ENCODE results near the gene TNFRSF18.
A peak's percentile ranks its signal among the peaks of the same experiment; 100 is the strongest.
"Not testable (repeated sequence)": the region's sequence is repeated elsewhere in the genome, so short reads cannot be mapped to it uniquely, and the experiment has no call there.

Gene TNFRSF18

GRCh38 chr1:1197188-1197500 lies 9.2 kb downstream of the TNFRSF18 start:
- TF ChIP-seq, protein P1, sequence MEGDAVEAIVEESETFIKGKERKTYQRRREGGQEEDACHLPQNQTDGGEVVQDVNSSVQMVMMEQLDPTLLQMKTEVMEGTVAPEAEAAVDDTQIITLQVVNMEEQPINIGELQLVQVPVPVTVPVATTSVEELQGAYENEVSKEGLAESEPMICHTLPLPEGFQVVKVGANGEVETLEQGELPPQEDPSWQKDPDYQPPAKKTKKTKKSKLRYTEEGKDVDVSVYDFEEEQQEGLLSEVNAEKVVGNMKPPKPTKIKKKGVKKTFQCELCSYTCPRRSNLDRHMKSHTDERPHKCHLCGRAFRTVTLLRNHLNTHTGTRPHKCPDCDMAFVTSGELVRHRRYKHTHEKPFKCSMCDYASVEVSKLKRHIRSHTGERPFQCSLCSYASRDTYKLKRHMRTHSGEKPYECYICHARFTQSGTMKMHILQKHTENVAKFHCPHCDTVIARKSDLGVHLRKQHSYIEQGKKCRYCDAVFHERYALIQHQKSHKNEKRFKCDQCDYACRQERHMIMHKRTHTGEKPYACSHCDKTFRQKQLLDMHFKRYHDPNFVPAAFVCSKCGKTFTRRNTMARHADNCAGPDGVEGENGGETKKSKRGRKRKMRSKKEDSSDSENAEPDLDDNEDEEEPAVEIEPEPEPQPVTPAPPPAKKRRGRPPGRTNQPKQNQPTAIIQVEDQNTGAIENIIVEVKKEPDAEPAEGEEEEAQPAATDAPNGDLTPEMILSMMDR (IDR thresholded peaks at IDR 0.05; ENCODE audit: insufficient read depth, low read length, poor library complexity, severe bottlenecking) = no peak
- Histone ChIP-seq H3K4me3 (replicated peaks; ENCODE audit: low read depth, low read length) (no peak overlapping the region), H3K27me3 (replicated peaks; ENCODE audit: control insufficient read depth, insufficient read depth, low read length) (no peaks in the 10 kb centered on the region), H3K36me3 (ENCODE audit: control insufficient read depth, insufficient read depth, low read length) (no peaks in the 10 kb centered on the region)
- DNase-seq (ENCODE audit: extremely low read depth, insufficient read length) = no peak

DNA sequence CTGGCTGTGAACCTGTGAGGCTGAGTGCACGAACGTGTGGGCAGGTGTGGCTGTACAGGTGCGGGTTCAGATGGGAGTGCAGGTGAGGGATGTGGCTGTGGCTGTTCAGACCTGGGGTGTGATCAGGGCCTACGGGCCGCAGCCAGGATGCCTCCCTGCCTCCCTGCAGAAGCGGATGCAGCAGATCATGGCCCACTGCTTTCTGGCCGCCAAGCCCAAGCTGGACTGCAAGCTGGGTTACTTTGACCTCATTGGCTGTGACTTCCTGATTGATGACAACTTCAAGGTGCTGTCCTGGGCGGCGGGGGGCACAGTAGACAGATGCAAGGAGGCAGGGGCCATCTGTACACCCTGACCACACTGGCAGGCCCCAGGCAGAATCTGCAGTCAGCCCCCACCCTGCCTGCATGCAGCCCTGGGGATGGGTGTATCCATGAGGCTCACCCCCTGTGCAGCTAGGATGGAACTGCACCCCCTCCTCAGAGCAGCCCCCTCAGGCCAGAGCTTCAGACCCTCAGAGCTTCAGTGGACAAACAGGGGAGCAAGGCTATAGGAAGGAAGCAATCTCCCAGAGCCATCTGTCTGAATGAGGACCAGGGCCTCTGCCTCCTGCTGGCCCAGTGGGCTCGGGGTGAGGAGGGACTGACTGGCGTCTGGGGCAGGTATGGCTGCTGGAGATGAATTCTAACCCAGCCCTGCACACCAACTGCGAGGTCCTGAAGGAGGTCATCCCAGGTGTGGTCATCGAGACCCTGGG lies 9.8 kb downstream of the TNFRSF18 start:
- TF ChIP-seq, protein P1 (IDR thresholded peaks at IDR 0.05; ENCODE audit: insufficient read depth, low read length, poor library complexity, severe bottlenecking) = no peak
- Histone ChIP-seq H3K27me3 (replicated peaks; ENCODE audit: control insufficient read depth, insufficient read depth, low read length) (no peaks in the 10 kb centered on the region), H3K36me3 (ENCODE audit: control insufficient read depth, insufficient read depth, low read length) (no peaks in the 10 kb centered on the region), H3K4me3 (replicated peaks; ENCODE audit: low read depth, low read length) (no peak overlapping the region)
- DNase-seq (ENCODE audit: extremely low read depth, insufficient read length) = peak; percentile 3

- not testable (repeated sequence) for H3K36me3 ChIP-seq (ENCODE audit: control insufficient read depth, insufficient read depth, low read length); H3K4me3 ChIP-seq (replicated peaks; ENCODE audit: low read depth, low read length); H3K27me3 ChIP-seq (replicated peaks; ENCODE audit: control insufficient read depth, insufficient read depth, low read length); DNase-seq (ENCODE audit: extremely low read depth, insufficient read length)
These were observed 10.7 kb downstream of the TNFRSF18 start for GRCh38 chr1:1195726-1196125.

DNA sequence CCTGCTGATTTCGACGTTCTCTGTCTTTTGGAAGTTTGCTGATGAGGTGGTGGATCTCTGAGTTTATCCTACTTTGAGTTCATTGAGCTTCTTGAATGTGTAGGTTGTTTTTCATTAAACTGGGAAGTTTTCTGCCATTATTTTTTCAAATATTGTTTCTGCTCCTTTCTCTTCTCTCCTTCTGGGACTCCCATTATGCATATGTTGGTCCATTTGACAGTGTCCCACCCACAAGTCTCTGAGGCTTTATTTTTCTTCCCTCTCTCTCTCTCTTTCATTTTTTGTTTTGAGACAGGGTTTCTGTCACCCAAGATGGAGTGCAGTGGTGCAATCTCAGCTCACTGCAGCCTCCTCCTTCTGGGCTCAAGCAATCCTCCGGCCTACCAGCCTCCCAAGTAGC lies 11.7 kb downstream of the TNFRSF18 start:
- H3K27me3 ChIP-seq (replicated peaks; ENCODE audit: control insufficient read depth, insufficient read depth, low read length) = no peaks in the 10 kb centered on the region
- TF ChIP-seq, protein P1 (IDR thresholded peaks at IDR 0.05; ENCODE audit: insufficient read depth, low read length, poor library complexity, severe bottlenecking) = no peak
- H3K36me3 ChIP-seq (ENCODE audit: control insufficient read depth, insufficient read depth, low read length) = no peaks in the 10 kb centered on the region
- DNase-seq (ENCODE audit: extremely low read depth, insufficient read length) = no peak
- H3K4me3 ChIP-seq (replicated peaks; ENCODE audit: low read depth, low read length) = no peak overlapping the region

DNA sequence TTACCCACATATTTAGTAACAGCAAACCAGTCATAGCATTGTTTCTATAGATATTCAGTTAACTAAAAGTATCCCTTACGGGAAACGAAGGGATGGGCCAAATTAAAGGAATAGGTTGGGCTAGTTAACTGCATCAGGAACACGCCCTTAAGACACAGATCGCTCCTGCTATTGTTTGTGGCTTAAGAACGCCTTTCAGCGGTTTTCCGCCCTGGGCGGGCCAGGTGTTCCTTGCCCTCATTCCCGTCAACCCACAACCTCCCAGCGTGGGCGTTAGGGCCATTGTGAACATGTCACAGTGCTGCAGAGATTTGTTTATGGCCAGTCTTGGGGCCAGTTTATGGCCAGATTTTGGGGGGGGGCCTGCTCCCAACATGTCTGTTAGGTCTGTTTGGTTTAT lies 14.7 kb downstream of the TNFRSF18 start:
- TF ChIP-seq, protein P1 (IDR thresholded peaks at IDR 0.05; ENCODE audit: insufficient read depth, low read length, poor library complexity, severe bottlenecking) = no peak
- Histone ChIP-seq H3K4me3 (replicated peaks; ENCODE audit: low read depth, low read length) (no peak overlapping the region), H3K36me3 (ENCODE audit: control insufficient read depth, insufficient read depth, low read length) (no peaks in the 10 kb centered on the region), H3K27me3 (replicated peaks; ENCODE audit: control insufficient read depth, insufficient read depth, low read length) (no peaks in the 10 kb centered on the region)
- no peak for DNase-seq (ENCODE audit: extremely low read depth, insufficient read length)

DNA sequence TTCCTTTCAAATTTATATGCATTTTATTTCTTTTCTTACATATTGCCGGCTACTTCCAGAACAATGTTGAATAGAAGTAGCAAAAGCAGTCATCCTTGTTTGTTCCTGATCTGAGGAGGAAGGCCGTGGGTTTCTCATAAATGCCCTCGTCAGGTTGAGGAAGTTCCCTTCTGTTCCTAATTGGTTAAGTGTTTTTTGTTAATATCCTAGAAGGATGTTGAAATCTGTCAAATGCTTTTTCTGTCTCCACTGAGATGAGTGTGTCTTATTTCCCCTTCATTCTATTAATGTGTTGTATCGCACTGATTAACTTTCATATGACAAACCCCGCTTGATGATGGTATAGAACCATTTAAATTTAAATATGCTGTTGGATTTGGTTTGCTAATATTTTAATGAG lies 17.3 kb downstream of the TNFRSF18 start:
- no peak for DNase-seq (ENCODE audit: extremely low read depth, insufficient read length)
- TF ChIP-seq, protein P1 (IDR thresholded peaks at IDR 0.05; ENCODE audit: insufficient read depth, low read length, poor library complexity, severe bottlenecking) = no peak

More for the DNA sequence above, 17.3 kb downstream of the TNFRSF18 start:
- H3K36me3 ChIP-seq (ENCODE audit: control insufficient read depth, insufficient read depth, low read length) = no peaks in the 10 kb centered on the region
- H3K4me3 ChIP-seq (replicated peaks; ENCODE audit: low read depth, low read length) = no peak overlapping the region
- H3K27me3 ChIP-seq (replicated peaks; ENCODE audit: control insufficient read depth, insufficient read depth, low read length) = no peaks in the 10 kb centered on the region
